WTC11 (cell line): ENCODE measurements around the gene NAALADL1. TPM values are rescaled to one million over a fixed set of nuclear protein-coding genes. Genes with fewer than 3 reads are reported as not detected.

Experiments used
- AR ChIP-seq: fragments of 250-450 bp; sonication (Bioruptor Pico); IDR thresholded peaks from 2 replicates; pipeline ENCODE4 v1.9.0; 2021; ENCODE audit warnings: mild to moderate bottlenecking
- CREB1 ChIP-seq: sonication (generic); formaldehyde crosslinking; IDR thresholded peaks from 2 replicates; pipeline ENCODE4 v1.8.0; 2023; ENCODE audit warnings: mild to moderate bottlenecking, missing genetic modification reagents
- CREM ChIP-seq: sonication (generic); formaldehyde crosslinking; IDR thresholded peaks from 2 replicates; pipeline ENCODE4 v1.8.1; 2022; ENCODE audit warnings: mild to moderate bottlenecking, missing genetic modification reagents, moderate library complexity
- ELF4 ChIP-seq: sonication (generic); formaldehyde crosslinking; IDR thresholded peaks from 2 replicates; pipeline ENCODE4 v1.8.1; 2022; ENCODE audit warnings: low read depth, mild to moderate bottlenecking, moderate library complexity, missing genetic modification reagents
- EMX1 ChIP-seq: fragments of 250-450 bp; sonication (Bioruptor Pico); IDR thresholded peaks from 2 replicates; pipeline ENCODE4 v1.8.0; 2021; ENCODE audit warnings: mild to moderate bottlenecking
- ERG ChIP-seq: fragments of 250-450 bp; sonication (Bioruptor Pico); IDR thresholded peaks from 2 replicates; pipeline ENCODE4 v1.8.0; 2021; ENCODE audit warnings: mild to moderate bottlenecking
- ETV6 ChIP-seq: sonication (generic); formaldehyde crosslinking; IDR thresholded peaks from 2 replicates; pipeline ENCODE4 v1.8.1; 2022; ENCODE audit warnings: mild to moderate bottlenecking, missing genetic modification reagents
- FOXJ3 ChIP-seq: sonication (generic); formaldehyde crosslinking; IDR thresholded peaks from 2 replicates; pipeline ENCODE4 v1.9.0; 2021; ENCODE audit warnings: missing genetic modification reagents, mild to moderate bottlenecking, borderline replicate concordance
- FOXK1 ChIP-seq: sonication (generic); formaldehyde crosslinking; IDR thresholded peaks from 2 replicates; pipeline ENCODE4 v1.8.0; 2022; ENCODE audit warnings: mild to moderate bottlenecking, moderate library complexity, missing genetic modification reagents
- GABPB1 ChIP-seq: sonication (generic); formaldehyde crosslinking; IDR thresholded peaks from 2 replicates; pipeline ENCODE4 v1.8.1; 2023; ENCODE audit warnings: mild to moderate bottlenecking, missing genetic modification reagents
- KAT7 ChIP-seq: sonication (generic); formaldehyde crosslinking; IDR thresholded peaks from 2 replicates; pipeline ENCODE4 v1.8.1; 2023; ENCODE audit warnings: missing genetic modification reagents, mild to moderate bottlenecking, borderline replicate concordance
- NR1H2 ChIP-seq: sonication (generic); formaldehyde crosslinking; IDR thresholded peaks from 2 replicates; pipeline ENCODE4 v1.9.0; 2021; ENCODE audit warnings: mild to moderate bottlenecking, moderate library complexity, missing genetic modification reagents
- NR2C2 ChIP-seq: sonication (generic); formaldehyde crosslinking; IDR thresholded peaks from 2 replicates; pipeline ENCODE4 v1.8.0; 2022; ENCODE audit warnings: mild to moderate bottlenecking, missing genetic modification reagents
- OVOL2 ChIP-seq: fragments of 250-450 bp; sonication (Bioruptor Pico); IDR thresholded peaks from 2 replicates; pipeline ENCODE4 v1.9.0; 2021; ENCODE audit warnings: mild to moderate bottlenecking, borderline replicate concordance
- SP1 ChIP-seq: sonication (generic); formaldehyde crosslinking; conservative IDR thresholded peaks from 2 replicates; pipeline ENCODE4 v1.8.1; 2022; ENCODE audit warnings: missing genetic modification reagents
- TEAD1 ChIP-seq: sonication (generic); formaldehyde crosslinking; IDR thresholded peaks from 2 replicates; pipeline ENCODE4 v1.8.0; 2022; ENCODE audit warnings: mild to moderate bottlenecking, missing genetic modification reagents
- ZNF232 ChIP-seq: sonication (generic); formaldehyde crosslinking; IDR thresholded peaks from 2 replicates; pipeline ENCODE4 v1.8.0; 2022; ENCODE audit warnings: mild to moderate bottlenecking, missing genetic modification reagents
- ZNF263 ChIP-seq: sonication (generic); formaldehyde crosslinking; IDR thresholded peaks from 2 replicates; pipeline ENCODE4 v1.8.1; 2022; ENCODE audit warnings: low read depth, mild to moderate bottlenecking, moderate library complexity, missing genetic modification reagents
- ZNF423 ChIP-seq: fragments of 250-450 bp; sonication (Bioruptor Pico); IDR thresholded peaks from 2 replicates; pipeline ENCODE4 v2.1.2; 2022; ENCODE audit warnings: mild to moderate bottlenecking, moderate library complexity
- ZNF512 ChIP-seq: sonication (generic); formaldehyde crosslinking; IDR thresholded peaks from 2 replicates; pipeline ENCODE4 v1.8.1; 2022; ENCODE audit warnings: missing genetic modification reagents, borderline replicate concordance
- ZSCAN18 ChIP-seq: fragments of 250-450 bp; sonication (Bioruptor Pico); IDR thresholded peaks from 2 replicates; pipeline ENCODE4 v2.1.2; 2022; ENCODE audit warnings: mild to moderate bottlenecking, moderate library complexity
- total RNA-seq: library from RNA; stranded (reverse); gene quantifications from 3 replicates; pipeline ENCODE4 v1.2.3, GENCODE V29; 2021
- TF ChIP-seq, protein P1 (sequence below): sonication (generic); formaldehyde crosslinking; IDR thresholded peaks from 2 replicates; pipeline ENCODE4 v1.8.1; 2022; ENCODE audit warnings: mild to moderate bottlenecking, moderate library complexity, missing genetic modification reagents
- TF ChIP-seq, protein P2 (sequence below): sonication (generic); formaldehyde crosslinking; IDR thresholded peaks from 2 replicates; pipeline ENCODE4 v1.8.0; 2022; ENCODE audit warnings: mild to moderate bottlenecking, missing genetic modification reagents
- TF ChIP-seq, protein P3 (sequence below): sonication (generic); formaldehyde crosslinking; IDR thresholded peaks from 2 replicates; pipeline ENCODE4 v1.8.0; 2023; ENCODE audit warnings: missing genetic modification reagents, mild to moderate bottlenecking, borderline replicate concordance

NAALADL1 gene
- total RNA-seq, 1 experiment from 2014 or later, result 4.5 TPM

GRCh38 chr11:65095974-65096806, 37.8 kb upstream of the NAALADL1 start, which contains the start of gene VPS51 (continued):
- 0 out of 2 replicates have a peak, but pooled peaks have one; percentile 10 for TF ChIP-seq ERG (CRISPR knock-in tag)
- TF ChIP-seq, protein P1, sequence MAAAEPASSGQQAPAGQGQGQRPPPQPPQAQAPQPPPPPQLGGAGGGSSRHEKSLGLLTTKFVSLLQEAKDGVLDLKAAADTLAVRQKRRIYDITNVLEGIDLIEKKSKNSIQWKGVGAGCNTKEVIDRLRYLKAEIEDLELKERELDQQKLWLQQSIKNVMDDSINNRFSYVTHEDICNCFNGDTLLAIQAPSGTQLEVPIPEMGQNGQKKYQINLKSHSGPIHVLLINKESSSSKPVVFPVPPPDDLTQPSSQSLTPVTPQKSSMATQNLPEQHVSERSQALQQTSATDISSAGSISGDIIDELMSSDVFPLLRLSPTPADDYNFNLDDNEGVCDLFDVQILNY, result peak; percentile 42; the same call in 1 of the 2 replicates
- peak; percentile 64; the same call in 1 of the 2 replicates for TF ChIP-seq TEAD1 (CRISPR knock-in tag)
- peak; percentile 90 for TF ChIP-seq GABPB1 (CRISPR knock-in tag)
- TF ChIP-seq NR1H2 (CRISPR knock-in tag), result no peak
- TF ChIP-seq FOXJ3, result no peak
- no peak for TF ChIP-seq ZNF512
- no peak for TF ChIP-seq ZSCAN18 (CRISPR knock-in tag)
- TF ChIP-seq CREB1 (CRISPR knock-in tag), result no peak
- TF ChIP-seq NR2C2 (CRISPR knock-in tag), result peak; percentile 91
- 0 out of 2 replicates have a peak, but pooled peaks have one; percentile 64 for TF ChIP-seq KAT7 (CRISPR knock-in tag)
- TF ChIP-seq ZNF232 (CRISPR knock-in tag), result no peak
- TF ChIP-seq AR (CRISPR knock-in tag), result peak; percentile 11; the same call in 1 of the 2 replicates
- peak; percentile 81 for TF ChIP-seq CREM (CRISPR knock-in tag)
- TF ChIP-seq, protein P2, sequence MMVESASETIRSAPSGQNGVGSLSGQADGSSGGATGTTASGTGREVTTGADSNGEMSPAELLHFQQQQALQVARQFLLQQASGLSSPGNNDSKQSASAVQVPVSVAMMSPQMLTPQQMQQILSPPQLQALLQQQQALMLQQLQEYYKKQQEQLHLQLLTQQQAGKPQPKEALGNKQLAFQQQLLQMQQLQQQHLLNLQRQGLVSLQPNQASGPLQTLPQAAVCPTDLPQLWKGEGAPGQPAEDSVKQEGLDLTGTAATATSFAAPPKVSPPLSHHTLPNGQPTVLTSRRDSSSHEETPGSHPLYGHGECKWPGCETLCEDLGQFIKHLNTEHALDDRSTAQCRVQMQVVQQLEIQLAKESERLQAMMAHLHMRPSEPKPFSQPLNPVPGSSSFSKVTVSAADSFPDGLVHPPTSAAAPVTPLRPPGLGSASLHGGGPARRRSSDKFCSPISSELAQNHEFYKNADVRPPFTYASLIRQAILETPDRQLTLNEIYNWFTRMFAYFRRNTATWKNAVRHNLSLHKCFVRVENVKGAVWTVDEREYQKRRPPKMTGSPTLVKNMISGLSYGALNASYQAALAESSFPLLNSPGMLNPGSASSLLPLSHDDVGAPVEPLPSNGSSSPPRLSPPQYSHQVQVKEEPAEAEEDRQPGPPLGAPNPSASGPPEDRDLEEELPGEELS (CRISPR knock-in tag), result 0 out of 2 replicates have a peak, but pooled peaks have one; percentile 59
- TF ChIP-seq EMX1 (CRISPR knock-in tag), result no peak
- no peak for TF ChIP-seq ZNF263 (CRISPR knock-in tag)
- peak; percentile 78 for TF ChIP-seq SP1
- TF ChIP-seq, protein P3, sequence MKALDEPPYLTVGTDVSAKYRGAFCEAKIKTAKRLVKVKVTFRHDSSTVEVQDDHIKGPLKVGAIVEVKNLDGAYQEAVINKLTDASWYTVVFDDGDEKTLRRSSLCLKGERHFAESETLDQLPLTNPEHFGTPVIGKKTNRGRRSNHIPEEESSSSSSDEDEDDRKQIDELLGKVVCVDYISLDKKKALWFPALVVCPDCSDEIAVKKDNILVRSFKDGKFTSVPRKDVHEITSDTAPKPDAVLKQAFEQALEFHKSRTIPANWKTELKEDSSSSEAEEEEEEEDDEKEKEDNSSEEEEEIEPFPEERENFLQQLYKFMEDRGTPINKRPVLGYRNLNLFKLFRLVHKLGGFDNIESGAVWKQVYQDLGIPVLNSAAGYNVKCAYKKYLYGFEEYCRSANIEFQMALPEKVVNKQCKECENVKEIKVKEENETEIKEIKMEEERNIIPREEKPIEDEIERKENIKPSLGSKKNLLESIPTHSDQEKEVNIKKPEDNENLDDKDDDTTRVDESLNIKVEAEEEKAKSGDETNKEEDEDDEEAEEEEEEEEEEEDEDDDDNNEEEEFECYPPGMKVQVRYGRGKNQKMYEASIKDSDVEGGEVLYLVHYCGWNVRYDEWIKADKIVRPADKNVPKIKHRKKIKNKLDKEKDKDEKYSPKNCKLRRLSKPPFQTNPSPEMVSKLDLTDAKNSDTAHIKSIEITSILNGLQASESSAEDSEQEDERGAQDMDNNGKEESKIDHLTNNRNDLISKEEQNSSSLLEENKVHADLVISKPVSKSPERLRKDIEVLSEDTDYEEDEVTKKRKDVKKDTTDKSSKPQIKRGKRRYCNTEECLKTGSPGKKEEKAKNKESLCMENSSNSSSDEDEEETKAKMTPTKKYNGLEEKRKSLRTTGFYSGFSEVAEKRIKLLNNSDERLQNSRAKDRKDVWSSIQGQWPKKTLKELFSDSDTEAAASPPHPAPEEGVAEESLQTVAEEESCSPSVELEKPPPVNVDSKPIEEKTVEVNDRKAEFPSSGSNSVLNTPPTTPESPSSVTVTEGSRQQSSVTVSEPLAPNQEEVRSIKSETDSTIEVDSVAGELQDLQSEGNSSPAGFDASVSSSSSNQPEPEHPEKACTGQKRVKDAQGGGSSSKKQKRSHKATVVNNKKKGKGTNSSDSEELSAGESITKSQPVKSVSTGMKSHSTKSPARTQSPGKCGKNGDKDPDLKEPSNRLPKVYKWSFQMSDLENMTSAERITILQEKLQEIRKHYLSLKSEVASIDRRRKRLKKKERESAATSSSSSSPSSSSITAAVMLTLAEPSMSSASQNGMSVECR, result peak; percentile 91
- TF ChIP-seq FOXK1 (CRISPR knock-in tag), result peak; percentile 90
- TF ChIP-seq ZNF423 (CRISPR knock-in tag), result peak; percentile 18; the same call in 1 of the 2 replicates
- peak; percentile 69; the same call in 1 of the 2 replicates for TF ChIP-seq ELF4
- TF ChIP-seq OVOL2 (CRISPR knock-in tag), result peak; percentile 79; the same call in 1 of the 2 replicates
- TF ChIP-seq ETV6 (CRISPR knock-in tag), result peak; percentile 85; the same call in 1 of the 2 replicates
